ENCODE measurements around the gene DPYSL5.
A peak's percentile ranks its signal among the peaks of the same experiment; 100 is the strongest.

- TF ChIP-seq CTCF (IDR thresholded peaks at IDR 0.05; ENCODE audit: extremely low read depth in 1 of 2, insufficient read depth in 1 of 2, low read depth in 1 of 2, low read length in 2 of 2) (no peak), GATA2 (IDR thresholded peaks at IDR 0.05; ENCODE audit: insufficient read depth, insufficient read length, low read depth, low read length) (no peak), POLR2A (IDR thresholded peaks at IDR 0.05; ENCODE audit: low read depth, low read length) (no peak), POLR2AphosphoS5 (IDR thresholded peaks at IDR 0.05; ENCODE audit: insufficient read depth, low read depth, low read length) (no peak), EZH2 (IDR thresholded peaks at IDR 0.05; ENCODE audit: borderline replicate concordance, low read depth, low read length, severe bottlenecking) (peak; percentile 35), MAX (IDR thresholded peaks at IDR 0.05; ENCODE audit: insufficient read depth, insufficient read length) (no peak), JUN (IDR thresholded peaks at IDR 0.05; ENCODE audit: borderline replicate concordance, insufficient read depth, insufficient read length, low read depth) (no peak)
Measured at GRCh38 chr2:26970928-26971627, 123.1 kb downstream of the DPYSL5 start.
